Measurements from ENCODE around the gene TMEM270.
"Not testable (repeated sequence)": the region's sequence is repeated elsewhere in the genome, so short reads cannot be mapped to it uniquely, and the experiment has no call there.

Gene TMEM270

DNA sequence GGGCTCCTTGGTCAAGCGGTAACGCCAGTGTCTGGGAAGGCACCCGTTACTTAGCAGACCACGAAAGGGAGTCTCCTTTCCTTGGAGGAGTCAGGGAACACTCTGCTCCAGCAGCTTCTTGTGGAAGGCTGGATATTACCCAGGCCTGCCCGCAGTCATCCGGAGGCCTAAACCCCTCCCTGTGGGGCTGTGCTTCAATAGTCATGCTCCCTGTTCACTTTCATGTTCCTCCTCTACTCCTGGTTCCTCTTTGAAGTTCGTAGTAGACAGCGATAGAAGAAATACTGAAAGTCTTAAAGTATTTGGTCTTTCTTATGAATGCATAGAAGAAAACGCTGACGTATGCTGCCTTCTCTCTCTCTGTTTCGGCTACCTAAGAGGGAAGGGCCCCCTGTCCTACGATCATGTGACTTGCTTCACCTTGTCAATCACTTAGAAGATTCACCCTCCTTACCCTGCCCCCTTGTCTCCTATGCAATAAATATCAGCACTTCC lies 15.2 kb upstream of the TMEM270 start:
- H3K4me1 ChIP-seq (ENCODE audit: control insufficient read depth in 1 of 2, insufficient read depth in 2 of 2, low read length in 2 of 2): peaks cover 0 to 18% of the 10 kb centered on the region in 2 donors
- H3K27ac ChIP-seq (ENCODE audit: low read length): not testable (repeated sequence)

DNA sequence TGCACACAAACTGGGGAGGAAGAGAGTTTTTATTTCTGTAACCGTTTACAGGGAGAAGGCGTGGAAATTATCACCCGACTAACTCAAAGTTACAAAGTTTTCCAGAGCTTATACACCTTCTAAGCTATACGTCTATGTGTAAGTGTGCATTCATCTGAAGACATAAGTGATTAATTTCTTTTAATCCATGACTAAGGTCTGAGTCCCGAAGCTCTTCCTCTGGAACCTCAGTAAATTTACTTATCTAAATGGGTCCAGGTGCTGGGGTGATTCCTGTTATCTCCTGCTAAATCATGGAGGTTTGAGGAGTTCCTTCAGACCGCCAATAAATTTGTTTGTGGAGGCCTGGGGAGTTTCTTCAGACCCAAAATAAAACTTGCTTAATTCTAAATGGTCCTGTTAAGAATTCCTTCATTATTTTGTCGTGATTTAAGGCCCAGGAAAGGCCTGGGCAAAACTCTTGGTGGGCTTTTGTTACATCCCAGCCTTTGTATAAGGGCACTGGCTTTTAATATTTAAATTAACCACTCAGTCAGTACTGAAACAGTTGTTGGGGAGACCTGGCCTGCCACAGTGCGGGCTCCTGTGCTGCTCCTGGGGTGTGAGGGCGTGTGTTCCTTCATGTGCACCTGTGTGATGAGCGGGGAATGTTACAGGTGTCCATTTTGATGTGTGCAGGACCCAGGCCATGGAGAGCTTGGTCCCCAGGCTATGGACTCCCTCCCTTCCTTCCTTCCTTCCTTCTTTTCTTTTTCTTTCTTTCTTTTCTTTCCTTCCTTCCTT lies 12.8 kb upstream of the TMEM270 start:
- Histone ChIP-seq H3K27ac (ENCODE audit: low read length) (no peak overlapping the region), H3K4me1 (ENCODE audit: control insufficient read depth in 1 of 2, insufficient read depth in 2 of 2, low read length in 2 of 2) (peaks cover 3 to 18% of the 10 kb centered on the region in 2 donors), H3K4me3 (ENCODE audit: low read depth in 1 of 2, low read length in 2 of 2) (no peak overlapping the region)

More for the DNA sequence above, 15.2 kb upstream of the TMEM270 start:
- not testable (repeated sequence) for H3K4me3 ChIP-seq (ENCODE audit: low read depth in 1 of 2, low read length in 2 of 2); H3K36me3 ChIP-seq (ENCODE audit: control insufficient read depth in 1 of 2, insufficient read depth in 2 of 2, low read length in 2 of 2); H3K27me3 ChIP-seq (ENCODE audit: low read depth, low read length); H3K9me3 ChIP-seq (ENCODE audit: control insufficient read depth in 1 of 2, low read length in 2 of 2)

DNA sequence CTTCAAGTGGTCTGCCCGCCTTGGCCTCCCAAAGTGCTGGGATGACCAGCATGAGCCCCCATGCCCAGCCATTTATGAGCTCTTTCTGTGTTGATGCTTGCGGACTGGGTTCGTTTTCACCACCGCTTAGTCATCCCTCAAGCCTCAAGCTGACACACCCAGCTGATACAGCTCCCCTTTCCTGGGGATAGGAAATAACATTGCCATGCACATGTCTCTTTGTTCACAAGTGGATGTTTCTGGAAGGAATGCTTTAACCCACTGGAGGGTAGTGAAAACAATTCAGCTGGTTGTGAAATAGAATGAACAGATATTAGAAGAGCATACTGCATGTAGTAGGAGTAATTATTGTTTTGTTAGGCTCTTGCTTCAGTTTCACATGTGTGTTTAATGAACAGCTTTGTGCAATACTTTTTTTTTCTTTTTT lies 10.2 kb upstream of the TMEM270 start:
- Histone ChIP-seq H3K4me3 (ENCODE audit: low read depth in 1 of 2, low read length in 2 of 2) (no peak overlapping the region), H3K27me3 (ENCODE audit: low read depth, low read length) (no peaks in the 10 kb centered on the region), H3K4me1 (ENCODE audit: control insufficient read depth in 1 of 2, insufficient read depth in 2 of 2, low read length in 2 of 2) (peaks cover 3 to 19% of the 10 kb centered on the region in 2 donors), H3K27ac (ENCODE audit: low read length) (peak overlapping the region; percentile 61), H3K36me3 (ENCODE audit: control insufficient read depth in 1 of 2, insufficient read depth in 2 of 2, low read length in 2 of 2) (peaks cover 0 to 4% of the 10 kb centered on the region in 2 donors), H3K9me3 (ENCODE audit: control insufficient read depth in 1 of 2, low read length in 2 of 2) (no peaks in the 10 kb centered on the region)

More for the DNA sequence above, 12.8 kb upstream of the TMEM270 start:
- no peaks in the 10 kb centered on the region for H3K9me3 ChIP-seq (ENCODE audit: control insufficient read depth in 1 of 2, low read length in 2 of 2)
- H3K36me3 ChIP-seq (ENCODE audit: control insufficient read depth in 1 of 2, insufficient read depth in 2 of 2, low read length in 2 of 2): peaks cover 0 to 4% of the 10 kb centered on the region in 2 donors
- no peaks in the 10 kb centered on the region for H3K27me3 ChIP-seq (ENCODE audit: low read depth, low read length)

DNA sequence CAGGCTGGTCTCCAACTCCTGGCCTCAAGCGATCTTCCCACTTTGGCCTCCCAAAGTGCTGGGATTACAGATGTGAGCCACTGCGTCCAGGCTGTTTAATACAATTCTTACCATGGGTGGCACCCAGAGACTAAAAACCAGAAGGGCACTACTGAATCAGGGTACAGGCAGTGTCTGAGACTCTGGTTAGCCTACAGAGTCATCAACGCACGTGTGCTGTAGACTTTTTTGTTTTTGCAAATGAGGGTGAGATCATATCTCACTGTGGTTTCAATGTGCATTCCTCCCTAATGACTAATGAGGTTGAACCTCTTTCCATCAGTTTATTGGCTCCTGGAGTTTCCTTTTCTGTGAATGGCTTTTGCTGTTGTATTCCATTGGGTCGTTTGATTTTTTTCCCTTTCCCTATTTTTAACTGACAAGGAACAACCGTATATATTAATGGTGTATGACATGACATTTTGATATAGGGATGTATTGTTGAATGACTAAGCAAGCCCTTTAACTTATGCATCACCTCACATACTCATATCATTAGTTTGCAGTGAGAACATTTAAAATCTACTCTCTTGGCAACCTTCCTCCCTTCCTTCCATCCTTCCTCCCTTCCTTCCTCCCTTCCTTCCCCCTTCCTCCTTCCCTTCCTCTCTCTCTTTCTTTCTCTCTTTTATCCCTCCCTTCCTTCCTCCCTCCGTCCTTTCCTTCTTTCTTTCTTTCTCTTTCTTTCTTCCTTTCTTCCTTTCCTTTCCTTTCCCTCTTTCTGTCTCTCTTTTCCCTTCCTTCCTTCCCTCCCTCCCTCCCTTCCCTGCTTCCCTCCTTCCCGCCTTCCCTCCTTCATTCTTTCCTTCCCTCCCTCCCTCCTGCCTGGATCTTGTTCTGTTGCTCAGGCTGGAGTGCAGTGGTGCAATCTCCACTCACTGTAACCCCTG lies 9.3 kb upstream of the TMEM270 start:
- H3K27ac ChIP-seq (ENCODE audit: low read length): peak overlapping the region; percentile 61

DNA sequence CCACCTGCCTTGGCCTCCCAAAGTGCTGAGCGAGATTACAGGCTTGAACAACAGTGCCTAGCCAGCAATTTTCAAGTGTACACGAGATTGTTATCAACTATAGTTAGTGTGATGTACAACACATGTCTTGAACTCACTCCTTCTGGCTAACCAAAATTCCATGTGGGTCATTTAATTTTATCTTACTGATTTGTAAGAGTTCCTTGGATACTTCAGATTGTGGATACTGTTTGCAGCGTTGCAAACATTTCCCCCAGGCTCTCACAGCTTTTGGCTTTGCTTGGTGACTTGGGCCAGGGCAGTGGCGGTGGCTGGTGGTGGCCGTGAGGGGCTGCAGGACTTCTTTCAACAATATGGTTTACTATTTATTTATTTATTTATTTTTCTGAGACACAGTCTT lies 8.5 kb upstream of the TMEM270 start:
- Histone ChIP-seq H3K4me1 (ENCODE audit: control insufficient read depth in 1 of 2, insufficient read depth in 2 of 2, low read length in 2 of 2) (peaks cover 3 to 21% of the 10 kb centered on the region in 2 donors), H3K27me3 (ENCODE audit: low read depth, low read length) (no peaks in the 10 kb centered on the region), H3K36me3 (ENCODE audit: control insufficient read depth in 1 of 2, insufficient read depth in 2 of 2, low read length in 2 of 2) (peaks cover 0 to 4% of the 10 kb centered on the region in 2 donors), H3K4me3 (ENCODE audit: low read depth in 1 of 2, low read length in 2 of 2) (no peak overlapping the region), H3K9me3 (ENCODE audit: control insufficient read depth in 1 of 2, low read length in 2 of 2) (no peaks in the 10 kb centered on the region), H3K27ac (ENCODE audit: low read length) (no peak overlapping the region)

More for the DNA sequence above, 9.3 kb upstream of the TMEM270 start:
- Histone ChIP-seq H3K9me3 (ENCODE audit: control insufficient read depth in 1 of 2, low read length in 2 of 2) (no peaks in the 10 kb centered on the region), H3K4me1 (ENCODE audit: control insufficient read depth in 1 of 2, insufficient read depth in 2 of 2, low read length in 2 of 2) (peaks cover 3 to 21% of the 10 kb centered on the region in 2 donors), H3K4me3 (ENCODE audit: low read depth in 1 of 2, low read length in 2 of 2) (no peak overlapping the region), H3K27me3 (ENCODE audit: low read depth, low read length) (no peaks in the 10 kb centered on the region), H3K36me3 (ENCODE audit: control insufficient read depth in 1 of 2, insufficient read depth in 2 of 2, low read length in 2 of 2) (peaks cover 0 to 4% of the 10 kb centered on the region in 2 donors)

DNA sequence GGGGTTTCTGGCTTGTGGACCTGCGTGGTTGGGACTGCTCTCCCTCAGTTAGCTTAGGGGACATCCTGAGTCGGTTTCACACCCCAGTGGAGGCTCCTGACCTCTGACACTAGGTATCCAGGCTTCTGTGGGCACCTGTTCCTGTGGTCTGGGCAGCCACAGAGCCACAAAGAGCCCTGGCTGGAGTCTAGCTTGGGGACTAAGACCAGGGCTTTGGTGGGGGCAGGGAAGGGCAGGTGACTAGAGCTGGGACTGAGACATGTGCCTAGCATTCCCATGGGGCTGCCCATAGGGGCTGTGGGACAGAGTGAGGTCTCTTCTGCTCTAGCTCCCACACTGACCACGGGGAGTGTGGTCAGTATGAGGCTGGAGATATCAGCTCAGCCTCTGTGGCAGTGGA lies 4.0 kb upstream of the TMEM270 start:
- no peak overlapping the region for H3K4me3 ChIP-seq (ENCODE audit: low read depth in 1 of 2, low read length in 2 of 2)
- H3K27ac ChIP-seq (ENCODE audit: low read length): no peak overlapping the region

DNA sequence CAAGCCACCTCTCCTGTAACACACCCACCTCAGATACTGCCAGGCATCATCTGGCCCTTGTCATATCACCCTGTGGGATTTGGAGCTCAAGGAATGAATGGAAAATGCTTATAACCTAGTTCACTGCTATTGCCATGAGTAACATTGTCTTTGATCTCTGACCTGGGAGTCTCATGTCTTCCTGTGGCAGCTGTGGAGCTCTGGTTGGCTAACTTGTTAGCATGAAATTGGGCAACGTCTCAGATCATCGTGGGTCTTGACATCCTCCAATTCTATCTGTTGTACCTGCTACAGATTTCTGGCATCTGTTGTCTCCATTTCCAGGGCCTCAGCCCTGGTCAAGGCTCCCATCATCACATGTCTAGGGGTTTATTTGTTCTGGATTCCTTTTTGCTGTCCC lies 2.2 kb upstream of the TMEM270 start:
- H3K27me3 ChIP-seq (ENCODE audit: low read depth, low read length): no peaks in the 10 kb centered on the region
- no peak overlapping the region for H3K27ac ChIP-seq (ENCODE audit: low read length)
- H3K36me3 ChIP-seq (ENCODE audit: control insufficient read depth in 1 of 2, insufficient read depth in 2 of 2, low read length in 2 of 2): no peaks in the 10 kb centered on the region
- H3K4me3 ChIP-seq (ENCODE audit: low read depth in 1 of 2, low read length in 2 of 2): no peak overlapping the region
- H3K9me3 ChIP-seq (ENCODE audit: control insufficient read depth in 1 of 2, low read length in 2 of 2): no peaks in the 10 kb centered on the region
- peaks cover 0 to 4% of the 10 kb centered on the region in 2 donors for H3K4me1 ChIP-seq (ENCODE audit: control insufficient read depth in 1 of 2, insufficient read depth in 2 of 2, low read length in 2 of 2)

More for the DNA sequence above, 4.0 kb upstream of the TMEM270 start:
- Histone ChIP-seq H3K27me3 (ENCODE audit: low read depth, low read length) (no peaks in the 10 kb centered on the region), H3K9me3 (ENCODE audit: control insufficient read depth in 1 of 2, low read length in 2 of 2) (no peaks in the 10 kb centered on the region), H3K36me3 (ENCODE audit: control insufficient read depth in 1 of 2, insufficient read depth in 2 of 2, low read length in 2 of 2) (no peaks in the 10 kb centered on the region), H3K4me1 (ENCODE audit: control insufficient read depth in 1 of 2, insufficient read depth in 2 of 2, low read length in 2 of 2) (peaks cover 0 to 4% of the 10 kb centered on the region in 2 donors)

DNA sequence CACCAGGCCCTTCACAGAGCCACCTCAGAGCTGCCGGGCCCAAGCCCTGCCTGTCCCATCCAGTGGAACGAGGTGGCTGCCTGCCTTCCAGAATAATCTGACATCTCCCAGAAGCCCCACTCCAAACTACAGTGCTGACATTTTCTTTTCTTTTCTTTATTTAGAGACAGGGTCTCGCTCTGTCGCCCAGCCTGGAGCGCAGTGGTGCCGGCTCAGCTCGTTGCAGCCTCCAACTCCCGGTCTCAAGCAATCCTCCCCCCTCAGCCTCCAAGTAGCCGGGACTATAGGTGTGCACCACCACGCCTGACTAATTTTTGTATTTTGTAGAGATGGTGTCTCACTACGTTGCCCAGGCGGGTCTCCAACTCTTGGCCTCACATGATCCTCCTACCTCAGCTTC lies 346 bp downstream of the TMEM270 start:
- Histone ChIP-seq H3K9me3 (ENCODE audit: control insufficient read depth in 1 of 2, low read length in 2 of 2) (no peaks in the 10 kb centered on the region), H3K27me3 (ENCODE audit: low read depth, low read length) (no peaks in the 10 kb centered on the region), H3K36me3 (ENCODE audit: control insufficient read depth in 1 of 2, insufficient read depth in 2 of 2, low read length in 2 of 2) (no peaks in the 10 kb centered on the region), H3K4me3 (ENCODE audit: low read depth in 1 of 2, low read length in 2 of 2) (no peak overlapping the region), H3K27ac (ENCODE audit: low read length) (no peak overlapping the region), H3K4me1 (ENCODE audit: control insufficient read depth in 1 of 2, insufficient read depth in 2 of 2, low read length in 2 of 2) (no peaks in the 10 kb centered on the region)

DNA sequence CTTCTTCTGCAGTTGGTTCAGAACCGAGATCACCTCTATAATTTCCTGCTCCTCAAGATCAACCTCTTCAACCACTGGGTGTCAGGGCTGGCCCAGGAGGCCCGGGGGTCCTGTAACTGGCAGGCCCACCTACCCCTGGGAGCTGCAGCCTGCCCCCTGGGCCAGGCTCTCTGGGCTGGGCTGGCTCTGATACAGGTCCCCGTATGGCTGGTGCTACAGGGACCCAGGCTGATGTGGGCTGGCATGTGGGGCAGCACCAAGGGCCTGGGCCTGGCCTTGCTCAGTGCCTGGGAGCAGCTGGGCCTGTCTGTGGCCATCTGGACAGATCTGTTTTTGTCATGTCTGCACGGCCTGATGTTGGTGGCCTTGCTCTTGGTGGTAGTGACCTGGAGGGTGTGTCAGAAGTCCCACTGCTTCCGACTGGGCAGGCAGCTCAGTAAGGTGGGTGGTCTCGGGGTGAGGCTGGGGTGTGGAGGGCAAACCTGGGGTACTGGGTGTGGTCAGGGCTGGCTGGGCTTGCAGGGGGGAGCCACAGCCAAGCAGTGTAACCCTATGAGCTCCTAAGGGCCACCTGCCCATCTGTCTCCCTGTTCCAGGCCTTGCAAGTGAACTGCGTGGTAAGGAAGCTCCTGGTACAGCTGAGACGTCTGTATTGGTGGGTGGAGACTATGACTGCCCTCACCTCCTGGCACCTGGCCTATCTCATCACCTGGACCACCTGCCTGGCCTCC lies 4.2 kb downstream of the TMEM270 start:
- Histone ChIP-seq H3K36me3 (ENCODE audit: control insufficient read depth in 1 of 2, insufficient read depth in 2 of 2, low read length in 2 of 2) (no peaks in the 10 kb centered on the region), H3K4me3 (ENCODE audit: low read depth in 1 of 2, low read length in 2 of 2) (no peak overlapping the region), H3K4me1 (ENCODE audit: control insufficient read depth in 1 of 2, insufficient read depth in 2 of 2, low read length in 2 of 2) (peaks cover 0 to 11% of the 10 kb centered on the region in 2 donors), H3K27me3 (ENCODE audit: low read depth, low read length) (no peaks in the 10 kb centered on the region), H3K27ac (ENCODE audit: low read length) (no peak overlapping the region), H3K9me3 (ENCODE audit: control insufficient read depth in 1 of 2, low read length in 2 of 2) (no peaks in the 10 kb centered on the region)

DNA sequence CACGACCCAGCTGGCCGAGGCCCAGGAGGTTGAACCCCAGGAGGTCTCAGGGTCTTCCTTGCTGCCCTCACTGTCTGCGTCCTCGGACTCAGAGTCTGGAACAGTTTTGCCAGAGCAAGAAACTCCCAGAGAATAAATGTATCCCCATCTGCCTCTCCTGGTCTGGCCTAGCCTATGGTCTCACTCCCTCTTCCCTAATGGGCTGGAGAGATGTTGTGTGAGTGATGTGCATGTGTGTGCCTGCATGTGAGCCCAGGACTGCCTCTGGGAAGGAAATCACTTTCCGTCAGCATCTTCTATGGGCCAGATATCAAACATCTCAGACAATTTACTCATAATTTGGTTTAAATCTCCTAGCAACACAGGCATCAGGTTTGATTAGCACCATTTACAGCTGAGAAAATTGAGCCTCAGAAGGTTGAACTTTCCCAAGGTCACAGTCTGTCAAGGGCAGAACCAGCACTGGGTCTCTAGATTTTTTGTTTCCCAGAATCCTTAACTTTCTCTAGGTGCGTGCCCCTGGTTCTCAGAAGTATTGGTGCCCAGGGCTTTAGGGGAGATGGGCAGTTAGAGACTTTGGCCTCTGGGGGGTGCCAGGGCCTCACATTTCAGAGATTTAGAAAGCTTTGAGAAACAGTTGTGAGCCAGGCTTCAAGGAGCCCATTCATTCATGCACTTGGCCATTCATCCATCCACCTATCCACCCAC lies 4.9 kb downstream of the TMEM270 start:
- no peaks in the 10 kb centered on the region for H3K27me3 ChIP-seq (ENCODE audit: low read depth, low read length)
- H3K9me3 ChIP-seq (ENCODE audit: control insufficient read depth in 1 of 2, low read length in 2 of 2): no peaks in the 10 kb centered on the region
- no peaks in the 10 kb centered on the region for H3K36me3 ChIP-seq (ENCODE audit: control insufficient read depth in 1 of 2, insufficient read depth in 2 of 2, low read length in 2 of 2)
- H3K4me1 ChIP-seq (ENCODE audit: control insufficient read depth in 1 of 2, insufficient read depth in 2 of 2, low read length in 2 of 2): peaks cover 0 to 11% of the 10 kb centered on the region in 2 donors
- H3K27ac ChIP-seq (ENCODE audit: low read length): no peak overlapping the region
- H3K4me3 ChIP-seq (ENCODE audit: low read depth in 1 of 2, low read length in 2 of 2): no peak overlapping the region
